ENCODE measurements around the gene RPL18. TPM values are rescaled to one million over a fixed set of nuclear protein-coding genes. Genes with fewer than 3 reads are reported as not detected.

The RPL18 gene
- total RNA-seq (1,000 to 10,000 TPM; 2,357 to 2,448 TPM), polyA plus RNA-seq (1,000 to 10,000 TPM; 2,084 to 2,180 TPM)

- ChIA-PET POLR2A (ENCODE audit: partially characterized antibody) (interaction anchor here (0.6 to 5.6 kb wide), 41 partner anchors 10 to 1345 kb away, joined by 3 to 70 read pairs (median 4); partner anchors contain the start of genes CA11, DBP, GYS1 and KDELR1), CTCF (ENCODE audit: partially characterized antibody) (interaction anchor here (1.0 to 1.5 kb wide), 5 partner anchors 10 to 130 kb away, joined by 3 to 5 read pairs (median 4); no protein-coding TSS in a partner anchor)
- Mint-ChIP-seq H3K9me3 (peaks cover 0 to 2% (median 0%) of the 10 kb centered on the region in 8 donors), H3K4me3 (peak within 1 kb of the TSS; percentile 95 to 98 (median 96)), H3K27me3 (no peaks in the 10 kb centered on the region), H3K36me3 (peaks cover 27 to 67% of the 10 kb centered on the region in 2 donors), H3K27ac (peak within 1 kb of the TSS; percentile 97 to 99 (median 98)), H3K4me1 (peaks cover 27 to 74% (median 49%) of the 10 kb centered on the region in 4 donors)
- intact Hi-C loops (cut with micrococcal nuclease) = loop anchor here (1.0 to 5.0 kb wide), 7 partner anchors 18 to 466 kb away; partner anchors contain the start of genes CA11, CYTH2, DBP and GYS1
- Histone ChIP-seq H3K9me3 (ENCODE audit: control insufficient read depth in 1 of 2, low read length in 2 of 2) (no peaks in the 10 kb centered on the region), H3K36me3 (ENCODE audit: insufficient read depth, low read length) (peaks cover 35% of the 10 kb centered on the region), H3K4me1 (ENCODE audit: insufficient read depth, low read length) (peaks cover 50% of the 10 kb centered on the region), H3K27me3 (ENCODE audit: insufficient read depth, low read length) (no peaks in the 10 kb centered on the region), H3K4me3 (ENCODE audit: low read length in 2 of 2) (peak within 1 kb of the TSS; percentile 76 to 81), H3K27ac (ENCODE audit: low read depth, low read length) (peak within 1 kb of the TSS; percentile 88)
- DNase-seq = peak; percentile 94 to 97 (median 96)
Observed at GRCh38 chr19:48618916-48619691, at the start of gene RPL18, which contains the start of gene SPHK2. Gene RPL18 (minus strand): TSS chr19:48619178. CDS start chr19:48619143, 35 bp downstream. Gene SPHK2 (plus strand): TSS chr19:48619506. CDS start chr19:48620515, 1,009 bp downstream.

DNA sequence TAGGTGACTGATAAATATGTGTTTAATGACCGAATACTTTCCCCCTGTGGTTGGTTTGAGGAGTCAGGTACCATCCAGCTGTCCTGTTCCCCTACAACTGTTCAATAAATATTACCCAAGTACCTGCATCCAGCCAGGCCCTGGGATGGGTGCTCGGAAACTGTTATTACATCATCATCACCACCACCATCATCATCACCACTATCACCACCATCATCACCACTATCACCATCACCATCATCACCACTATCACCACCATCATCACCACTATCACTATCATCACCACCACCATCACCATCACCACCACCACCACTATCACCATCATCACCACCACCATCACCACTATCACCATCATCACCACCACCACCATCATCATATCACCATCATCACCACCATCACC is 49.8 kb upstream of the RPL18 start:
- Mint-ChIP-seq H3K4me3 (no peak overlapping the region), H3K9me3 (peaks cover 0 to 2% (median 0%) of the 10 kb centered on the region in 8 donors), H3K27me3 (no peaks in the 10 kb centered on the region), H3K27ac (peak overlapping the region in 2 of 7 donors; percentile 3 to 60), H3K36me3 (no peaks in the 10 kb centered on the region), H3K4me1 (peaks cover 0 to 4% (median under 1%) of the 10 kb centered on the region in 4 donors)
- no peaks in the 10 kb centered on the region for H3K4me1 ChIP-seq (ENCODE audit: insufficient read depth, low read length)
- H3K9me3 ChIP-seq (ENCODE audit: control insufficient read depth in 1 of 2, low read length in 2 of 2) = no peaks in the 10 kb centered on the region
- no peaks in the 10 kb centered on the region for H3K27me3 ChIP-seq (ENCODE audit: insufficient read depth, low read length)
- no peaks in the 10 kb centered on the region for H3K36me3 ChIP-seq (ENCODE audit: insufficient read depth, low read length)
- intact Hi-C loops (cut with micrococcal nuclease) = no loop called here
- H3K4me3 ChIP-seq (ENCODE audit: low read length in 2 of 2) = no peak overlapping the region
- DNase-seq = no peak
- POLR2A ChIA-PET (ENCODE audit: partially characterized antibody) = interaction anchor here (0.9 kb wide), 1 partner anchor 10 kb away, joined by 3 read pairs; no protein-coding TSS in a partner anchor
- H3K27ac ChIP-seq (ENCODE audit: low read depth, low read length) = no peak overlapping the region
- CTCF ChIA-PET (ENCODE audit: partially characterized antibody) = interaction anchor here (1.5 kb wide), 1 partner anchor 9 kb away, joined by 5 read pairs; no protein-coding TSS in a partner anchor

- Mint-ChIP-seq H3K9me3 (peaks cover 0 to 2% (median 0%) of the 10 kb centered on the region in 8 donors), H3K36me3 (no peaks in the 10 kb centered on the region), H3K4me1 (peaks cover 0 to 4% (median under 1%) of the 10 kb centered on the region in 4 donors), H3K27me3 (no peaks in the 10 kb centered on the region), H3K27ac (no peak overlapping the region), H3K4me3 (no peak overlapping the region)
- Histone ChIP-seq H3K36me3 (ENCODE audit: insufficient read depth, low read length) (no peaks in the 10 kb centered on the region), H3K27ac (ENCODE audit: low read depth, low read length) (no peak overlapping the region), H3K27me3 (ENCODE audit: insufficient read depth, low read length) (no peaks in the 10 kb centered on the region), H3K4me1 (ENCODE audit: insufficient read depth, low read length) (no peaks in the 10 kb centered on the region), H3K4me3 (ENCODE audit: low read length in 2 of 2) (no peak overlapping the region), H3K9me3 (ENCODE audit: control insufficient read depth in 1 of 2, low read length in 2 of 2) (no peaks in the 10 kb centered on the region)
- no peak for DNase-seq
- intact Hi-C loops (cut with micrococcal nuclease) = no loop called here
- ChIA-PET CTCF (ENCODE audit: partially characterized antibody) (interaction anchor here (1.5 kb wide), 1 partner anchor 10 kb away, joined by 5 read pairs; no protein-coding TSS in a partner anchor), POLR2A (ENCODE audit: partially characterized antibody) (interaction anchor here (0.8 to 0.9 kb wide), 2 partner anchors 10 to 31 kb away, joined by 3 read pairs; no protein-coding TSS in a partner anchor)
Observed at GRCh38 chr19:48668332-48668731, 49.4 kb upstream of the RPL18 start.

GRCh38 chr19:48665786-48666185 is 46.8 kb upstream of the RPL18 start:
- intact Hi-C loops (cut with micrococcal nuclease) = no loop called here
- Histone ChIP-seq H3K27me3 (ENCODE audit: insufficient read depth, low read length) (no peaks in the 10 kb centered on the region), H3K4me1 (ENCODE audit: insufficient read depth, low read length) (peaks cover 7% of the 10 kb centered on the region), H3K27ac (ENCODE audit: low read depth, low read length) (no peak overlapping the region), H3K9me3 (ENCODE audit: control insufficient read depth in 1 of 2, low read length in 2 of 2) (no peaks in the 10 kb centered on the region), H3K36me3 (ENCODE audit: insufficient read depth, low read length) (no peaks in the 10 kb centered on the region), H3K4me3 (ENCODE audit: low read length in 2 of 2) (no peak overlapping the region)
- peaks cover 0 to 2% (median 0%) of the 10 kb centered on the region in 8 donors for H3K9me3 Mint-ChIP-seq
- H3K27me3 Mint-ChIP-seq = no peaks in the 10 kb centered on the region
- H3K27ac Mint-ChIP-seq = no peak overlapping the region
- H3K4me3 Mint-ChIP-seq = no peak overlapping the region
- H3K36me3 Mint-ChIP-seq = no peaks in the 10 kb centered on the region
- ChIA-PET POLR2A (ENCODE audit: partially characterized antibody) (no interaction called here), CTCF (ENCODE audit: partially characterized antibody) (no interaction called here)
- no peak for DNase-seq
- peaks cover 6 to 9% (median 7%) of the 10 kb centered on the region in 4 donors for H3K4me1 Mint-ChIP-seq

DNA sequence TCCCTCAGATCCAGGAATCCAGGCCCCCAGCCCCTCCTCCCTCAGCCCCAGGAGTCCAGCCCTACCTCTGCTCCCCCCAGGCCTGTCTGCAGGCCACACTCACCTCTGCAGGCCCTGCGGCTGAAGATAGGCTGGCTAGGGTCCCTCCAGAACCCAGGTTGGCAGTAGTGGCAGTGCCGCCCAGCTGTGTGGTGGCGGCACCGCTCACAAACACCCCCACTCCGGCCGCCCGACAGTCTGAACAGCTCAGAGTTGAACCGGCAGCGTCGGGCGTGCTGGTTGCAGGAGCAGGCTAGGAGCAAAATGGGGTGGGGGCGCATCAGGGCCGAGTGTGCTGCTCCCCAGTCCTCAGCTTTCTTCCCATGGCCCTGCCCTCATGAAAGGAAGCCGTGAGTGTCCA is 45.5 kb upstream of the RPL18 start:
- H3K4me3 Mint-ChIP-seq = no peak overlapping the region
- no peak overlapping the region for H3K27ac Mint-ChIP-seq
- ChIA-PET CTCF (ENCODE audit: partially characterized antibody) (interaction anchor here (1.0 to 1.2 kb wide), 2 partner anchors 10 to 12 kb away, joined by 4 to 5 read pairs; no protein-coding TSS in a partner anchor), POLR2A (ENCODE audit: partially characterized antibody) (no interaction called here)
- no peaks in the 10 kb centered on the region for H3K27me3 ChIP-seq (ENCODE audit: insufficient read depth, low read length)
- no peaks in the 10 kb centered on the region for H3K36me3 ChIP-seq (ENCODE audit: insufficient read depth, low read length)
- H3K4me1 ChIP-seq (ENCODE audit: insufficient read depth, low read length) = peaks cover 10% of the 10 kb centered on the region
- peaks cover 0 to 2% (median 0%) of the 10 kb centered on the region in 8 donors for H3K9me3 Mint-ChIP-seq
- no peaks in the 10 kb centered on the region for H3K27me3 Mint-ChIP-seq
- H3K9me3 ChIP-seq (ENCODE audit: control insufficient read depth in 1 of 2, low read length in 2 of 2) = no peaks in the 10 kb centered on the region
- no peak for DNase-seq
- no peaks in the 10 kb centered on the region for H3K36me3 Mint-ChIP-seq
- intact Hi-C loops (cut with micrococcal nuclease) = no loop called here
- H3K4me1 Mint-ChIP-seq = peaks cover 5 to 12% (median 8%) of the 10 kb centered on the region in 4 donors
- no peak overlapping the region for H3K27ac ChIP-seq (ENCODE audit: low read depth, low read length)
- no peak overlapping the region for H3K4me3 ChIP-seq (ENCODE audit: low read length in 2 of 2)

- Histone ChIP-seq H3K27me3 (ENCODE audit: insufficient read depth, low read length) (no peaks in the 10 kb centered on the region), H3K4me3 (ENCODE audit: low read length in 2 of 2) (no peak overlapping the region), H3K9me3 (ENCODE audit: control insufficient read depth in 1 of 2, low read length in 2 of 2) (no peaks in the 10 kb centered on the region), H3K4me1 (ENCODE audit: insufficient read depth, low read length) (peaks cover 10% of the 10 kb centered on the region), H3K27ac (ENCODE audit: low read depth, low read length) (no peak overlapping the region), H3K36me3 (ENCODE audit: insufficient read depth, low read length) (no peaks in the 10 kb centered on the region)
- H3K27me3 Mint-ChIP-seq = no peaks in the 10 kb centered on the region
- H3K9me3 Mint-ChIP-seq = no peaks in the 10 kb centered on the region
- DNase-seq = no peak
- H3K4me1 Mint-ChIP-seq = peaks cover 5 to 12% (median 8%) of the 10 kb centered on the region in 4 donors
- H3K4me3 Mint-ChIP-seq = no peak overlapping the region
- ChIA-PET CTCF (ENCODE audit: partially characterized antibody) (interaction anchor here (1.5 kb wide), 1 partner anchor 11 kb away, joined by 7 read pairs; no protein-coding TSS in a partner anchor), POLR2A (ENCODE audit: partially characterized antibody) (no interaction called here)
- no peaks in the 10 kb centered on the region for H3K36me3 Mint-ChIP-seq
- intact Hi-C loops (cut with micrococcal nuclease) = no loop called here
- H3K27ac Mint-ChIP-seq = no peak overlapping the region
Observed at GRCh38 chr19:48663667-48664066, 44.7 kb upstream of the RPL18 start.

DNA sequence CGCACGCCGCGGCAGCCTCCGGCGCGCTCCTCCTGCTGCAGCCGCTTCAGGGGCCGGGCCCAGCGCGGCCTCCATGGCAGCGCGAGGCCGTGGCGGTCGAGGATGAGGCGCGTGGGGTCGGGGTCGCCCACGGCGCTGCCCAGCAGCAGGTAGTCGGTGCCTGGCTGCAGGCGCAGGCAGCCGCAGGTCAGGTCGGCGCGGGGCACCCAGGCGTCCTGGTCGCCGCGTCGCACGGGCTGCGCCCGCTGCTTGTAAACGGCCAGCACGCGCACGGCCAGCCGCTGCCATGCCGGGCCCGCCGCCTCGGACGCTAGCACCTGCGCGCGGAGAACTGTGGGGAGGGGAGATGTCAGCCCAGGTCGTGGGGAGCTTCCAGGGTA is 42.7 kb upstream of the RPL18 start:
- peaks cover 5 to 12% (median 8%) of the 10 kb centered on the region in 4 donors for H3K4me1 Mint-ChIP-seq
- intact Hi-C loops (cut with micrococcal nuclease) = loop anchor here (1.0 kb wide), 1 partner anchor 15 kb away; the partner anchor contains the start of gene CA11
- Histone ChIP-seq H3K4me3 (ENCODE audit: low read length in 2 of 2) (no peak overlapping the region), H3K4me1 (ENCODE audit: insufficient read depth, low read length) (peaks cover 10% of the 10 kb centered on the region), H3K9me3 (ENCODE audit: control insufficient read depth in 1 of 2, low read length in 2 of 2) (no peaks in the 10 kb centered on the region), H3K27me3 (ENCODE audit: insufficient read depth, low read length) (no peaks in the 10 kb centered on the region), H3K36me3 (ENCODE audit: insufficient read depth, low read length) (no peaks in the 10 kb centered on the region), H3K27ac (ENCODE audit: low read depth, low read length) (no peak overlapping the region)
- H3K9me3 Mint-ChIP-seq = no peaks in the 10 kb centered on the region
- ChIA-PET POLR2A (ENCODE audit: partially characterized antibody) (interaction anchor here (1.3 kb wide), 1 partner anchor 51 kb away, joined by 3 read pairs; no protein-coding TSS in a partner anchor), CTCF (ENCODE audit: partially characterized antibody) (interaction anchor here (1.4 kb wide), 1 partner anchor 16 kb away, joined by 4 read pairs; the partner anchor contains the start of gene CA11)
- no peak for DNase-seq
- H3K4me3 Mint-ChIP-seq = no peak overlapping the region
- H3K27me3 Mint-ChIP-seq = no peaks in the 10 kb centered on the region
- H3K27ac Mint-ChIP-seq = no peak overlapping the region
- no peaks in the 10 kb centered on the region for H3K36me3 Mint-ChIP-seq

Measured in CD4-positive, alpha-beta memory T cell (primary cell).